ENCODE results near the gene CTNND2.

- TF ChIP-seq EZH2 (IDR thresholded peaks at IDR 0.05; ENCODE audit: borderline replicate concordance, insufficient read depth, low read depth, low read length, poor library complexity, severe bottlenecking) (no peak), CTCF (IDR thresholded peaks at IDR 0.05) (no peak)
Observed at GRCh38 chr5:11363631-11364178, 540.5 kb downstream of the CTNND2 start.
